Liver (tissue), 9 donors: ENCODE data around the gene CRMP1. TPM values are rescaled to one million over a fixed set of nuclear protein-coding genes. Genes with fewer than 3 reads are reported as not detected.

Experiments
- DNase-seq: peaks from one replicate; pipeline ENCODE4 v3.0.0-alpha.2; 2017; ENCODE audit warnings: low spot score
- H3K27ac ChIP-seq, 2 donors: one replicate each; pipeline ENCODE4 v1.7.0; 2013; ENCODE audit warnings: inconsistent platforms in 2 of 2, low read length in 2 of 2, control low read depth in 1 of 2, low read depth in 1 of 2, mild to moderate bottlenecking in 1 of 2
- H3K27me3 ChIP-seq, 4 donors: one replicate each; pipeline versions ENCODE4 v1.6.1 to v1.7.0; 2013; ENCODE audit warnings: low read length in 3 of 4, inconsistent platforms in 1 of 4, mild to moderate bottlenecking in 1 of 4, moderate library complexity in 1 of 4; ENCODE audit not compliant: control insufficient read depth in 4 of 4, insufficient read depth in 4 of 4
- H3K36me3 ChIP-seq, 4 donors: one replicate each; pipeline versions ENCODE4 v1.6.1 to v1.7.0; 2013; ENCODE audit warnings: low read length in 3 of 4, mild to moderate bottlenecking in 3 of 4, low read depth in 1 of 4, moderate library complexity in 1 of 4; ENCODE audit not compliant: control insufficient read depth in 4 of 4, insufficient read depth in 3 of 4
- H3K4me1 ChIP-seq, 4 donors: one replicate each; pipeline versions ENCODE4 v1.6.1 to v1.7.0; 2013; ENCODE audit warnings: low read length in 3 of 4, mild to moderate bottlenecking in 3 of 4, moderate library complexity in 1 of 4; ENCODE audit not compliant: control insufficient read depth in 4 of 4, insufficient read depth in 4 of 4
- H3K4me3 ChIP-seq, 3 donors: one replicate each; pipeline versions ENCODE4 v1.6.1 to v1.7.0; 2013; ENCODE audit warnings: low read length in 3 of 3, control low read depth in 1 of 3, low read depth in 1 of 3, mild to moderate bottlenecking in 1 of 3
- H3K9ac ChIP-seq, 2 donors: one replicate each; pipeline ENCODE4 v1.7.0; 2013; ENCODE audit warnings: low read length in 2 of 2, mild to moderate bottlenecking in 2 of 2, moderate library complexity in 2 of 2, control low read depth in 1 of 2, low read depth in 1 of 2
- H3K9me3 ChIP-seq, 4 donors: one replicate each; pipeline versions ENCODE4 v1.6.1 to v1.7.0; 2013; ENCODE audit warnings: low read length in 3 of 4; ENCODE audit not compliant: control insufficient read depth in 4 of 4
- EGR1 ChIP-seq, 2 donors: IDR thresholded peaks; 2 replicates each; pipeline ENCODE4 v1.6.1; 2016 to 2018; ENCODE audit warnings: antibody characterized with exemption in 2 of 2, low read depth in 2 of 2
- FOXA1 ChIP-seq: IDR thresholded peaks from 2 replicates; pipeline ENCODE4 v1.6.1; 2016; ENCODE audit warnings: antibody characterized with exemption
- FOXA2 ChIP-seq: IDR thresholded peaks from 2 replicates; pipeline ENCODE4 v1.6.1; 2016; ENCODE audit warnings: antibody characterized with exemption
- GABPA ChIP-seq, 2 donors: IDR thresholded peaks in 1 of 2; conservative IDR thresholded peaks in 1 of 2; 2 replicates each; pipeline ENCODE4 v1.6.1; 2016; ENCODE audit warnings: antibody characterized with exemption in 2 of 2, mild to moderate bottlenecking in 1 of 2, moderate library complexity in 1 of 2
- HNF4A ChIP-seq, 2 donors: conservative IDR thresholded peaks; 2 replicates each; pipeline ENCODE4 v1.6.1; 2016; ENCODE audit warnings: antibody characterized with exemption in 2 of 2, mild to moderate bottlenecking in 2 of 2
- HNF4G ChIP-seq: IDR thresholded peaks from 2 replicates; pipeline ENCODE4 v1.6.1; 2016; ENCODE audit warnings: antibody characterized with exemption
- JUND ChIP-seq, 2 donors: IDR thresholded peaks; 2 replicates each; pipeline ENCODE4 v1.6.1; 2016; ENCODE audit warnings: antibody characterized with exemption in 2 of 2
- NR2F2 ChIP-seq: IDR thresholded peaks from 2 replicates; pipeline ENCODE4 v1.6.1; 2016; ENCODE audit warnings: antibody characterized with exemption
- RAD21 ChIP-seq, 2 donors: IDR thresholded peaks; 2 replicates each; pipeline ENCODE4 v1.6.1; 2016; ENCODE audit warnings: antibody characterized with exemption in 2 of 2, mild to moderate bottlenecking in 2 of 2
- RXRA ChIP-seq, 2 donors: IDR thresholded peaks; 2 replicates each; pipeline ENCODE4 v1.6.1; 2017 to 2018; ENCODE audit warnings: antibody characterized with exemption in 2 of 2, mild to moderate bottlenecking in 1 of 2
- SP1 ChIP-seq: IDR thresholded peaks from 2 replicates; pipeline ENCODE4 v1.6.1; 2018; ENCODE audit warnings: antibody characterized with exemption, mild to moderate bottlenecking
- TAF1 ChIP-seq: conservative IDR thresholded peaks from 2 replicates; pipeline ENCODE4 v1.6.1; 2016; ENCODE audit warnings: antibody characterized with exemption, mild to moderate bottlenecking
- YY1 ChIP-seq: IDR thresholded peaks from 2 replicates; pipeline ENCODE4 v1.6.1; 2016; ENCODE audit warnings: antibody characterized with exemption, mild to moderate bottlenecking
- WGBS: extraction: QIAGEN DNeasy Blood & Tissue Kit; methylation state at CpG from one replicate; pipeline ENCODE4 v1.1.7; 2013; 5-methylcytosine and 5-hydroxymethylcytosine counted together
- polyA plus RNA-seq, 2 donors: library from polyadenylated mRNA; stranded (reverse) in 1 of 2; unstranded in 1 of 2; fragments of 200-250 nt in 1 of 2; fragments of >200 nt in 1 of 2; fragmentation: Nextera tagmentation in 1 of 2; extraction: Ambion mirVana in 1 of 2; gene quantifications; one replicate each; pipeline versions ENCODE4 v1.2.1 to v1.2.3, GENCODE V29; 2013 to 2015
- total RNA-seq, 2 donors: library from RNA; depleted of rRNA; stranded (reverse); fragments of >200 nt; gene quantifications; one replicate each; pipeline ENCODE4 v1.2.3, GENCODE V29; 2014
- TF ChIP-seq, protein P1 (sequence below): IDR thresholded peaks from 2 replicates; pipeline ENCODE4 v1.6.1; 2016; ENCODE audit warnings: antibody characterized with exemption
- TF ChIP-seq, protein P2 (sequence below): IDR thresholded peaks from 2 replicates; pipeline ENCODE4 v1.6.1; 2016; ENCODE audit warnings: antibody characterized with exemption
- TF ChIP-seq, protein P3 (sequence below): IDR thresholded peaks from 2 replicates; pipeline ENCODE4 v1.6.1; 2016; ENCODE audit warnings: antibody characterized with exemption
- donor health status: healthy.
- donor health status: healthy.
- donor health status: healthy.
- donor health status: healthy.
- donor health status: healthy.

Gene CRMP1
- total and polyA plus RNA-seq, 4 donors, result 0.06 to 0.42 (median 0.12) TPM

DNA sequence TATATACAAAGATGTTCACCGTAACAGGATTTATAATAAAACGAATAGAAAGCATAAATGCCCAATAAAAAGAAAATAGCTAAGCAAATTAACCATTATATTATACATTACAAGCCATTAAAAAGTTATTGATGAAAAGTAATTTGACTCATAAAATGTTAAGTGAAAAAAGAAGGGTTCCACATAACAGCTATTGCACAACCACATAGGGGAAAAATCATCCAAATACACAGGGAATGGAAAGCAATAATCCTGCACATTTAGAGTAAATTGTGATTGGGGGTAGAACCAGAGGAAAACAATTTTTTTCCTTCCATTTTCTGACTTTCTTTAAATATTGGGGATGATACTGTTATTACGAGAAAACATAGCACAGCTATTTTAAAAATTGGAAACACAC lies 38.0 kb downstream of the CRMP1 start:
- Histone ChIP-seq H3K27me3 (peaks cover 0 to 2% (median 0%) of the 10 kb centered on the region in 4 donors), H3K9ac (no peak overlapping the region), H3K4me3 (no peak overlapping the region), H3K36me3 (no peaks in the 10 kb centered on the region), H3K9me3 (no peaks in the 10 kb centered on the region), H3K4me1 (no peaks in the 10 kb centered on the region), H3K27ac (no peak overlapping the region)
- WGBS, result 80% methylated on average over 3 of the region's 3 CpGs
- DNase-seq, result no peak
- TF ChIP-seq, protein P1, sequence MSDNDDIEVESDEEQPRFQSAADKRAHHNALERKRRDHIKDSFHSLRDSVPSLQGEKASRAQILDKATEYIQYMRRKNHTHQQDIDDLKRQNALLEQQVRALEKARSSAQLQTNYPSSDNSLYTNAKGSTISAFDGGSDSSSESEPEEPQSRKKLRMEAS, result no peak
- TF ChIP-seq TAF1, result no peak
- TF ChIP-seq, protein P2, sequence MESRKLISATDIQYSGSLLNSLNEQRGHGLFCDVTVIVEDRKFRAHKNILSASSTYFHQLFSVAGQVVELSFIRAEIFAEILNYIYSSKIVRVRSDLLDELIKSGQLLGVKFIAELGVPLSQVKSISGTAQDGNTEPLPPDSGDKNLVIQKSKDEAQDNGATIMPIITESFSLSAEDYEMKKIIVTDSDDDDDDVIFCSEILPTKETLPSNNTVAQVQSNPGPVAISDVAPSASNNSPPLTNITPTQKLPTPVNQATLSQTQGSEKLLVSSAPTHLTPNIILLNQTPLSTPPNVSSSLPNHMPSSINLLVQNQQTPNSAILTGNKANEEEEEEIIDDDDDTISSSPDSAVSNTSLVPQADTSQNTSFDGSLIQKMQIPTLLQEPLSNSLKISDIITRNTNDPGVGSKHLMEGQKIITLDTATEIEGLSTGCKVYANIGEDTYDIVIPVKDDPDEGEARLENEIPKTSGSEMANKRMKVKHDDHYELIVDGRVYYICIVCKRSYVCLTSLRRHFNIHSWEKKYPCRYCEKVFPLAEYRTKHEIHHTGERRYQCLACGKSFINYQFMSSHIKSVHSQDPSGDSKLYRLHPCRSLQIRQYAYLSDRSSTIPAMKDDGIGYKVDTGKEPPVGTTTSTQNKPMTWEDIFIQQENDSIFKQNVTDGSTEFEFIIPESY, result no peak
- no peak for TF ChIP-seq FOXA2
- TF ChIP-seq HNF4G, result no peak

DNA sequence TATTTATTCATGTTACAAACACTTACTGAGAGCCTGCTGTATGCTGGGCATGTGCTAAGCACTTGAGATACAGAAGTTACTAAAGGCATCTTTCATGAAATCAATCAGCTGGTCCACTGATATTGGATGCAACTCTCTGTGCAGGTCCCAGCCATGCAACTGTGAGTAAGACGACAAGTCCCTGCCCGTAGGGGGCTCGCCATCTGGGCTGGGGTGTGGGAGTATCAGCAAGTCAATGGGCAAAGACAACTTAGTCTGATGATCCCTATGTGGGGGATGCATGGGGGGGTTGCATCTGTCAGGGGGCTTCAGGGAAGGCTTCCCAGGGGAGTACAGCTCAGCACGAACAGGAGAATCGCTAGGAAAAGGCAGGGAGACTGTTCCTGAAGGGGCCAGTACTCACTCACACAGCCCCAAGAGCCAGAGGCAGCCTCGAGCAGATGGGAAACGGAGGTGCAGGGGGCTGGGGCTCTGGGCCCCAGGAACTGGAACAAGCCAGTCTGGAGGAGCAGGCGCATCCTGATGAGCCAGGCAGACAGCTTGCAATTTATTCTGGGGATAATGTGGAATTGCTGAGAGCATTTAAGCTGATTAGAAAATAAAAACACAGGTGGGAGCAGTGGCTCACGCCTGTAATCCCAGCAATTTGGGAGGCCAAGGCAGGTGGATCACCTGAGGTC lies 40.2 kb downstream of the CRMP1 start:
- no peak for DNase-seq
- Histone ChIP-seq H3K4me3 (no peak overlapping the region), H3K36me3 (no peaks in the 10 kb centered on the region), H3K4me1 (no peaks in the 10 kb centered on the region), H3K9ac (no peak overlapping the region), H3K27ac (no peak overlapping the region), H3K27me3 (peaks cover 0 to 2% (median 0%) of the 10 kb centered on the region in 4 donors), H3K9me3 (no peaks in the 10 kb centered on the region)
- WGBS, result 72% methylated on average over 9 of the region's 9 CpGs
- no peak for TF ChIP-seq GABPA (IDR thresholded peaks at IDR 0.05 in 1 of 2, conservative IDR thresholded peaks at IDR 0.05 in 1 of 2)
- no peak for TF ChIP-seq TAF1
- TF ChIP-seq, protein P1, result no peak
- TF ChIP-seq FOXA1, result no peak
- no peak for TF ChIP-seq HNF4G
- no peak for TF ChIP-seq YY1
- no peak for TF ChIP-seq EGR1 (IDR thresholded peaks at IDR 0.05; ENCODE audit: low read depth in 2 of 2)
- TF ChIP-seq RAD21 (IDR thresholded peaks at IDR 0.05), result no peak
- no peak for TF ChIP-seq SP1
- no peak for TF ChIP-seq HNF4A (conservative IDR thresholded peaks at IDR 0.05)
- TF ChIP-seq RXRA (IDR thresholded peaks at IDR 0.05), result no peak
- TF ChIP-seq NR2F2, result no peak
- TF ChIP-seq, protein P3, sequence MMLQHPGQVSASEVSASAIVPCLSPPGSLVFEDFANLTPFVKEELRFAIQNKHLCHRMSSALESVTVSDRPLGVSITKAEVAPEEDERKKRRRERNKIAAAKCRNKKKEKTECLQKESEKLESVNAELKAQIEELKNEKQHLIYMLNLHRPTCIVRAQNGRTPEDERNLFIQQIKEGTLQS, result no peak
- TF ChIP-seq FOXA2, result no peak
- TF ChIP-seq, protein P2, result no peak
- no peak for TF ChIP-seq JUND (IDR thresholded peaks at IDR 0.05)
